ENCODE measurements around the gene ZNF879. TPM values are rescaled to one million over a fixed set of nuclear protein-coding genes. Genes with fewer than 3 reads are reported as not detected.

Gene ZNF879
- total RNA-seq, 2 experiments from 2014 or later, result 2.3 to 2.6 TPM

DNA sequence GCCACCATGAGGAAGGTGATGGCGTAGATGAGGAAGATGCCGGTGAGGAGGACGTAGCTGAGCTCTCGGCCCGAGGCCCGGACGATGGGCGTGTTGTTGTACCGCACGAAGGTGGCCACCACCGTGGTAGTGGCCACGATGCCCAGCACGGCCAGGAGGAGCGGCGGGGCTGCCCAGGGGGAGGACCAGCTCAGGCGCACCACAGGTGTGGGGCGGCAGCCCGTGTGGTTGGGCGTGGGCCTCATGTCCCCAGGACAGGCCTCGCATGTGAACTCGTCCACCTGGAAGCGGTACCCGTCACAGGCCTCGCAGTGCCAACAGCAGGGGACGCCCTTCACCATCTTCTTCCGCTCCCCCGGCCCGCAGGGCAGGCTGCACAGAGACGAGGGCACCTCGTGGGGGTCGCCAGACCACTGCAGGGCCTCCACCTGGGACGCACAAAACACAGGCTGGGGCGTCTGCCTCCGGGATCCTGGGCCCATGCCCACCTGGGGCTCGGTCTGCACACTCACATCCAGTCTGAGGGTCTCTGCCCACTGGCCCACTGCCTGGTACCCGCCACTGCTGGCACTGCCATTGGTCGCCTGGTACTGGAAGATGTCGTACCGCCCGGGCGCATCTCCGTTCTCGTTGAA is 37.2 kb upstream of the ZNF879 start:
- TF ChIP-seq, protein P1, sequence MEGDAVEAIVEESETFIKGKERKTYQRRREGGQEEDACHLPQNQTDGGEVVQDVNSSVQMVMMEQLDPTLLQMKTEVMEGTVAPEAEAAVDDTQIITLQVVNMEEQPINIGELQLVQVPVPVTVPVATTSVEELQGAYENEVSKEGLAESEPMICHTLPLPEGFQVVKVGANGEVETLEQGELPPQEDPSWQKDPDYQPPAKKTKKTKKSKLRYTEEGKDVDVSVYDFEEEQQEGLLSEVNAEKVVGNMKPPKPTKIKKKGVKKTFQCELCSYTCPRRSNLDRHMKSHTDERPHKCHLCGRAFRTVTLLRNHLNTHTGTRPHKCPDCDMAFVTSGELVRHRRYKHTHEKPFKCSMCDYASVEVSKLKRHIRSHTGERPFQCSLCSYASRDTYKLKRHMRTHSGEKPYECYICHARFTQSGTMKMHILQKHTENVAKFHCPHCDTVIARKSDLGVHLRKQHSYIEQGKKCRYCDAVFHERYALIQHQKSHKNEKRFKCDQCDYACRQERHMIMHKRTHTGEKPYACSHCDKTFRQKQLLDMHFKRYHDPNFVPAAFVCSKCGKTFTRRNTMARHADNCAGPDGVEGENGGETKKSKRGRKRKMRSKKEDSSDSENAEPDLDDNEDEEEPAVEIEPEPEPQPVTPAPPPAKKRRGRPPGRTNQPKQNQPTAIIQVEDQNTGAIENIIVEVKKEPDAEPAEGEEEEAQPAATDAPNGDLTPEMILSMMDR (IDR thresholded peaks at IDR 0.05), result no peak
- ChIA-PET POLR2A (no interaction called here), CTCF (no interaction called here)
- ATAC-seq (no peak), DNase-seq (no peak)
- intact Hi-C loops (cut with micrococcal nuclease), result no loop called here
- Mint-ChIP-seq H3K9me3 (peaks cover 13% of the 10 kb centered on the region), H3K27ac (no peak overlapping the region), H3K4me3 (no peak overlapping the region), H3K36me3 (ENCODE audit: low read depth) (no peaks in the 10 kb centered on the region), H3K4me1 (ENCODE audit: low read depth) (no peaks in the 10 kb centered on the region), H3K27me3 (no peaks in the 10 kb centered on the region)

DNA sequence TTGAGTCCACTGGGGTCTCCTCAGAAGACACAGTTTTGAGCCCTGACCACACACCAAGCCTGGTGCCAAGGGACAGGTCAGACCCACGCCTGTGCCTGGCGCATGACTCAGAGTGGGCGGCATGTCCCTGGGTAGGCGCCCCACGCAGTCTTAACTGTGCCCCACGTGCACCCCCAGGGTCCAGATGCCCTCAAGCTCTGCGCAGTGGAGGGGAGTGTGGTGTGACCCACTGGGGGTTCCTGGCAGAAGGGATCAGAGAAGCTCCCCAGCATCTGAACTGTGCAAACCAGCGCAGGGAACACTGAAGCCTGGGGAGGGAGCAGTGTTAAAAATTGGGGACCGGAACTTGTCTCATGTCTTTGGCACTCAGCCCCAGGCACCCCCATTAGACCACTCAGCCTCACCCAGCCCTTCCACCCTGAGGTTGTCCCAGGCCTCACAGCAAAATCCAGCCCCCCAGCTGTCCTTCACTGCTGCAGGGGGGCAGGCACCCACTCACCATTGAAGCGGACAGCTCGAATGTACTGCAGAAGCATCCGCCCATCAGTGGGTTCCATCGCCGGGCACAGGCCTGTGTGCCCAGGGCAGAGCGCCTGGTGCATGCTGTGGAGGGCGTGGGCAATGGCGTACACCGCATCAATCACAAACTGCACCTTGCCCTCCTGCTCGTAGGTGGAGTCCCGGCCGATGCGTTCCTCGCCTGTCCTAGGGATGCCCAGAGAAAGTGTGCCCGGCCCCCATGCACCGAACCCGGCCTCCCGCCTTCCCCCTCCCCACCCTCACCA is 35.0 kb upstream of the ZNF879 start:
- intact Hi-C loops (cut with micrococcal nuclease), result no loop called here
- ChIA-PET CTCF (no interaction called here), POLR2A (no interaction called here)
- Mint-ChIP-seq H3K36me3 (ENCODE audit: low read depth) (no peaks in the 10 kb centered on the region), H3K4me1 (ENCODE audit: low read depth) (no peaks in the 10 kb centered on the region), H3K27ac (no peak overlapping the region), H3K27me3 (peaks cover 14% of the 10 kb centered on the region), H3K9me3 (peaks cover 11% of the 10 kb centered on the region), H3K4me3 (no peak overlapping the region)
- no peak for DNase-seq
- TF ChIP-seq, protein P1 (IDR thresholded peaks at IDR 0.05), result no peak
- no peak for ATAC-seq

DNA sequence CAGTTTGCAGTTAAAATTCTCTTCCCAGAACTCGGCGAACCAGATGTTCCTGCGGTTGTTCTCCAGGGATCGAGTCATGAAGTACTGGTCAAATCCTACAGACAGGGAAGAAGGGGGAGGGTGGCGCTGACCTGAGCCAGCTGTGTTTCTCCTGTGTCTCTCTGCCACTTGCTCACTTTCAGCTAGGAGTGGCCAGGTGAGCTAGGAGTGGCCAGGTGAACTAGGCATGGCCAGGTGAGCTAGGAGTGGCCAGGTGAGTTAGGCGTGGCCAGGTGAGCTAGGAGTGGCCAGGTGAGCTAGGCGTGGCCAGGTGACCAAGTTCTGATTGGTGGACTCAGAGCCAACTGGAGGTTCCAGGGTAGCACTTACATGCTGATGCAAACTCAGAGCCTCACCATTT is 34.3 kb upstream of the ZNF879 start:
- ATAC-seq, result no peak
- TF ChIP-seq, protein P1 (IDR thresholded peaks at IDR 0.05), result no peak
- intact Hi-C loops (cut with micrococcal nuclease), result no loop called here
- DNase-seq, result no peak
- ChIA-PET POLR2A (no interaction called here), CTCF (no interaction called here)
- H3K27me3 Mint-ChIP-seq, result peaks cover 16% of the 10 kb centered on the region
- H3K9me3 Mint-ChIP-seq, result peaks cover 11% of the 10 kb centered on the region
- H3K27ac Mint-ChIP-seq, result no peak overlapping the region
- H3K36me3 Mint-ChIP-seq (ENCODE audit: low read depth), result no peaks in the 10 kb centered on the region
- H3K4me1 Mint-ChIP-seq (ENCODE audit: low read depth), result no peaks in the 10 kb centered on the region
- H3K4me3 Mint-ChIP-seq, result no peak overlapping the region

DNA sequence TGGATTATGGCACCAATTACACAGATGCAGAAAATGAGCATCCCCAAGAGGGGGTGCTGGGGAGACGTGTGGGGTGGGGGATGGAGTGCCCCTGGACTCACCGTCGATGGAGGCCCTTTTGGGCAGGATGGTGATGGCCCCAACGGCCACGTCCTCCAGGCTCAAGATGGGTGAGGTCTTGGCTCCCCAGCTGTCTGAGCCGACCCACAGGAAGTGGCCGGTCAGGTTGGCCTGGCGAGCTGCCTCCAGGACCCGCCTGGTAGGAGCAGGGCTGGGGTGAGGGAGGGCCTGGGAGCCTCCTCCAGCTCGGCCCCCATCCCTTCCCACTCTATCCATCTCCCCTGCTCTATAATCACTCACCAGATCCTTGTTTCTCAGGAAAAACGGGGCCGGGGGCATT is 33.1 kb upstream of the ZNF879 start:
- ChIA-PET POLR2A (no interaction called here), CTCF (no interaction called here)
- Mint-ChIP-seq H3K4me1 (ENCODE audit: low read depth) (peaks cover 3% of the 10 kb centered on the region), H3K27me3 (peaks cover 21% of the 10 kb centered on the region), H3K4me3 (no peak overlapping the region), H3K27ac (no peak overlapping the region), H3K9me3 (peaks cover 11% of the 10 kb centered on the region), H3K36me3 (ENCODE audit: low read depth) (no peaks in the 10 kb centered on the region)
- intact Hi-C loops (cut with micrococcal nuclease), result no loop called here
- TF ChIP-seq, protein P1 (IDR thresholded peaks at IDR 0.05), result no peak
- no peak for DNase-seq
- no peak for ATAC-seq
